Heart left ventricle (tissue), 13 donors: ENCODE data around the gene STPG2.

Experiments
- CTCF ChIP-seq, 12 donors: fragments of 200-600 bp; sonication (generic) in 4 of 12; IDR thresholded peaks; one replicate each; pipeline versions ENCODE4 v1.5.0 to v1.8.0; 2018 to 2022; ENCODE audit warnings: antibody characterized with exemption in 12 of 12, mild to moderate bottlenecking in 5 of 12
- POLR2A ChIP-seq, 2 donors: fragments of 450-650 bp; IDR thresholded peaks; one replicate each; pipeline ENCODE4 v1.6.1; 2017; ENCODE audit warnings: antibody characterized with exemption in 2 of 2, mild to moderate bottlenecking in 2 of 2, moderate library complexity in 2 of 2
- donor health status: ischemic (EF 13 %, LVEDD 7.1; RV severe dilation, severe dysfunction).
- donor health status: DM: no; HTN: yes; CAD: no.
- donor health status: DM: no; HTN: no; CAD: no.
- donor health status: ischemic (EF 25% LVEDD 6.9; RV normal size, moderate dysfunction).
- donor health status: ischemic (EF 25% LVEDD 5.7; RV mildly dilated, moderate dysfunction).
- donor health status: ischemic (EF 35%, LVEDD 5.7; RV mildly dilated, moderate dysfunction).
- donor health status: nonischemic (EF 11% LVEDD 7.7; RV severe dilation, severe dysfunction).
- donor health status: DM: yes; HTN: yes; CAD: no.
- donor health status: PGD.
- donor health status: ischemic (EF 29% LVEDD 5.4; RV normal size, mild dysfunction).
- donor health status: nonischemic (EF 23%, LVEDD 6.1; RV moderate dilation, normal function).

GRCh38 chr4:97774347-97774989 is 368.8 kb downstream of the STPG2 start:
- no peak for TF ChIP-seq CTCF (IDR thresholded peaks at IDR 0.05)
- no peak for TF ChIP-seq POLR2A (IDR thresholded peaks at IDR 0.05)
